IMR-90 (cell line): ENCODE measurements around the gene FAF2. TPM values are rescaled to one million over a fixed set of nuclear protein-coding genes. Genes with fewer than 3 reads are reported as not detected.

Source experiments
- ATAC-seq: fragments of 200-7000 bp; cut with Tn5 transposase; 2 replicates; pipeline ENCODE4 v1.9.1; 2020; ENCODE audit warnings: low read depth, mild to moderate bottlenecking, moderate library complexity
- BruUV-seq: library from RNA; stranded (reverse); fragments of 400-500 nt; replicated peaks from 2 replicates; lab custom pipeline; 2021; lab: Mats Ljungman, UMichigan
- CTCF ChIA-PET: fragments of 300-600 bp; formaldehyde crosslinking; extraction: SDS; loops from one replicate; lab custom pipeline; 2021; ENCODE audit warnings: antibody characterized with exemption; lab: Yijun Ruan, JAX
- POLR2A ChIA-PET: fragments of 300-600 bp; sonication (Branson Sonifier 250); formaldehyde crosslinking; loops from one replicate; lab custom pipeline; 2022; ENCODE audit warnings: antibody characterized with exemption; ENCODE audit not compliant: unreplicated experiment; lab: Charles Lee
- DNase-seq: peaks from one replicate; pipeline ENCODE4 v3.0.0; 2013
- H2AFZ ChIP-seq: replicated peaks from 2 replicates; pipeline ENCODE3; 2013; ENCODE audit warnings: low read length, mild to moderate bottlenecking; ENCODE audit not compliant: poor library complexity
- H2AK5ac ChIP-seq: 2 replicates; pipeline ENCODE4 v1.6.1; 2013; ENCODE audit warnings: low read depth, low read length, inconsistent platforms
- H2AK9ac ChIP-seq: replicated peaks from 2 replicates; pipeline ENCODE3; 2013; ENCODE audit warnings: mild to moderate bottlenecking, low read depth, low read length, moderate library complexity; ENCODE audit not compliant: poor library complexity
- H2BK120ac ChIP-seq: 2 replicates; pipeline ENCODE4 v1.6.1; 2013; ENCODE audit warnings: low read depth, low read length, inconsistent platforms
- H2BK15ac ChIP-seq: 3 replicates; pipeline ENCODE4 v1.6.1; 2013; ENCODE audit warnings: low read depth, low read length, inconsistent platforms
- H2BK20ac ChIP-seq: 2 replicates; pipeline ENCODE4 v1.6.1; 2013; ENCODE audit warnings: low read depth, mild to moderate bottlenecking, inconsistent platforms, low read length, moderate library complexity
- H2BK5ac ChIP-seq: 2 replicates; pipeline ENCODE4 v1.6.1; 2013; ENCODE audit warnings: mild to moderate bottlenecking, low read depth, low read length, inconsistent platforms; ENCODE audit not compliant: poor library complexity, severe bottlenecking
- H3K14ac ChIP-seq: replicated peaks from 2 replicates; pipeline ENCODE4 v1.6.1; 2013; ENCODE audit warnings: low read depth, low read length, inconsistent platforms
- H3K18ac ChIP-seq: 2 replicates; pipeline ENCODE4 v1.6.1; 2013; ENCODE audit warnings: low read depth, low read length, control low read depth
- H3K23ac ChIP-seq: 2 replicates; pipeline ENCODE4 v1.6.1; 2013; ENCODE audit warnings: low read depth, low read length, inconsistent platforms
- H3K27ac ChIP-seq: 2 replicates; pipeline ENCODE4 v1.5.1; 2013; ENCODE audit warnings: mild to moderate bottlenecking, control low read depth, low read length; ENCODE audit not compliant: insufficient read depth
- H3K27me3 ChIP-seq: 2 replicates; pipeline ENCODE4 v1.6.1; 2013; ENCODE audit warnings: low read length; ENCODE audit not compliant: control insufficient read depth, insufficient read depth
- H3K36me3 ChIP-seq: 2 replicates; pipeline ENCODE4 v1.6.1; 2013; ENCODE audit warnings: low read length, mixed read lengths; ENCODE audit not compliant: control insufficient read depth, insufficient read depth
- H3K4ac ChIP-seq: 2 replicates; pipeline ENCODE4 v1.6.1; 2013; ENCODE audit warnings: low read depth, low read length, inconsistent platforms
- H3K4me1 ChIP-seq: 2 replicates; pipeline ENCODE4 v1.6.1; 2013; ENCODE audit warnings: low read length, mixed read lengths; ENCODE audit not compliant: control insufficient read depth, insufficient read depth
- H3K4me2 ChIP-seq: 2 replicates; pipeline ENCODE4 v1.6.1; 2013; ENCODE audit warnings: low read depth, mild to moderate bottlenecking, control low read depth, low read length, moderate library complexity
- H3K4me3 ChIP-seq: 2 replicates; pipeline ENCODE4 v1.5.1; 2013; ENCODE audit warnings: low read depth, mild to moderate bottlenecking, control low read depth, low read length, moderate library complexity; ENCODE audit not compliant: insufficient read depth
- H3K56ac ChIP-seq: 2 replicates; pipeline ENCODE4 v1.6.1; 2013; ENCODE audit warnings: low read length, inconsistent platforms; ENCODE audit not compliant: insufficient read depth; ENCODE audit errors: extremely low read depth
- H3K79me1 ChIP-seq, 2 experiments: 2 replicates each; pipeline ENCODE4 v1.6.1; 2013; ENCODE audit warnings: low read length in 2 of 2, inconsistent platforms in 1 of 2, low read depth in 1 of 2
- H3K9ac ChIP-seq: 2 replicates; pipeline ENCODE4 v1.6.1; 2013; ENCODE audit warnings: low read depth, low read length, control low read depth
- H3K9me1 ChIP-seq: 2 replicates; pipeline ENCODE4 v1.6.1; 2013; ENCODE audit warnings: low read length, inconsistent platforms; ENCODE audit not compliant: insufficient read depth
- H3K9me3 ChIP-seq: 2 replicates; pipeline ENCODE4 v1.6.1; 2013; ENCODE audit warnings: low read length; ENCODE audit not compliant: control insufficient read depth, insufficient read depth
- H4K20me1 ChIP-seq: 2 replicates; pipeline ENCODE4 v1.6.1; 2013; ENCODE audit warnings: low read length, inconsistent platforms; ENCODE audit not compliant: insufficient read depth
- H4K5ac ChIP-seq: 2 replicates; pipeline ENCODE4 v1.6.1; 2013; ENCODE audit warnings: mild to moderate bottlenecking, low read depth, low read length, control low read depth
- H4K8ac ChIP-seq, 2 experiments: 2 replicates each; pipeline ENCODE4 v1.6.1; 2013; ENCODE audit warnings: low read depth in 2 of 2, low read length in 2 of 2, control low read depth in 1 of 2, inconsistent platforms in 1 of 2
- H4K91ac ChIP-seq: 2 replicates; pipeline ENCODE4 v1.6.1; 2013; ENCODE audit warnings: low read depth, low read length, inconsistent platforms; ENCODE audit not compliant: insufficient read depth
- BHLHE40 ChIP-seq: fragments of 150-350 bp; IDR thresholded peaks from 2 replicates; pipeline ENCODE4 v1.6.1; 2016; ENCODE audit warnings: mild to moderate bottlenecking, low read depth, low read length
- CEBPB ChIP-seq: IDR thresholded peaks from 2 replicates; pipeline ENCODE4 v1.6.1; 2012; ENCODE audit warnings: low read depth, low read length, improper control_type of control experiment
- CHD1 ChIP-seq: IDR thresholded peaks from 2 replicates; pipeline ENCODE4 v1.6.1; 2012; ENCODE audit warnings: low read depth, low read length, improper control_type of control experiment
- FOS ChIP-seq: fragments of 150-350 bp; IDR thresholded peaks from 2 replicates; pipeline ENCODE4 v1.6.1; 2016; ENCODE audit warnings: low read depth, low read length
- MAFK ChIP-seq: IDR thresholded peaks from 2 replicates; pipeline ENCODE4 v1.6.1; 2012; ENCODE audit warnings: low read depth, low read length, improper control_type of control experiment
- MAZ ChIP-seq: IDR thresholded peaks from 2 replicates; pipeline ENCODE4 v1.6.1; 2012; ENCODE audit warnings: low read depth, mild to moderate bottlenecking, low read length, improper control_type of control experiment, moderate library complexity, borderline replicate concordance
- MXI1 ChIP-seq: IDR thresholded peaks from 2 replicates; pipeline ENCODE4 v1.6.1; 2012; ENCODE audit warnings: low read depth, mild to moderate bottlenecking, low read length, moderate library complexity, borderline replicate concordance
- NFE2L2 ChIP-seq: fragments of 150-350 bp; IDR thresholded peaks from 2 replicates; pipeline ENCODE4 v1.6.1; 2016; ENCODE audit warnings: low read depth, mild to moderate bottlenecking, low read length
- POLR2A ChIP-seq: IDR thresholded peaks from 2 replicates; pipeline ENCODE4 v1.6.1; 2012; ENCODE audit warnings: mild to moderate bottlenecking, low read depth, low read length
- RAD21 ChIP-seq: IDR thresholded peaks from 2 replicates; pipeline ENCODE4 v1.6.1; 2012; ENCODE audit warnings: low read length, improper control_type of control experiment
- RCOR1 ChIP-seq: IDR thresholded peaks from 2 replicates; pipeline ENCODE4 v1.6.1; 2012; ENCODE audit warnings: mild to moderate bottlenecking, low read length, improper control_type of control experiment; ENCODE audit not compliant: insufficient replicate concordance
- RFX5 ChIP-seq: IDR thresholded peaks from 2 replicates; pipeline ENCODE4 v1.8.0; 2012; ENCODE audit warnings: low read depth, mild to moderate bottlenecking, low read length, moderate library complexity
- SMC3 ChIP-seq: fragments of 150-350 bp; IDR thresholded peaks from 2 replicates; pipeline ENCODE4 v1.6.1; 2016; ENCODE audit warnings: low read depth, mild to moderate bottlenecking, antibody characterized with exemption, low read length, moderate library complexity
- WGBS, 2 experiments: methylation state at CpG; one replicate each; pipeline versions ENCODE4 v1.1.5 to v1.1.7; 2013; ENCODE audit warnings: missing lambda C conversion rate in 2 of 2; ENCODE audit not compliant: insufficient read length in 1 of 2; ENCODE audit errors: extremely low coverage in 2 of 2; 5-methylcytosine and 5-hydroxymethylcytosine counted together
- dilution Hi-C: fragments of 300-500 bp; cut with HindIII; formaldehyde crosslinking; loops from one replicate; pipeline ENCODE4 v1.14.3; 2018; ENCODE audit warnings: low sequenced_read_pairs; ENCODE audit not compliant: unreplicated experiment
- in situ Hi-C: fragments of 300-500 bp; cut with MboI; formaldehyde crosslinking; loops from 3 replicates; pipeline ENCODE4 v1.14.3; 2019; ENCODE audit warnings: low sequenced_read_pairs, inconsistent platforms, mixed read lengths
- intact Hi-C: fragments of 100-400 bp; cut with micrococcal nuclease; formaldehyde crosslinking; loops from 2 replicates; pipeline ENCODE4 v1.10.0; 2022
- polyA plus RNA-seq, 3 experiments: library from polyadenylated mRNA; depleted of rRNA; stranded (reverse); fragments of >200 nt; gene quantifications; 2 replicates each; pipeline ENCODE4 v1.2.3, GENCODE V29; 2012; ENCODE audit warnings: low replicate concordance in 1 of 3
- total RNA-seq: library from RNA; depleted of rRNA; stranded (reverse); fragments of >200 nt; gene quantifications from 2 replicates; pipeline ENCODE4 v1.2.3, GENCODE V29; 2012
- TF ChIP-seq, protein P1 (sequence below): fragments of 150-350 bp; IDR thresholded peaks from 2 replicates; pipeline ENCODE4 v1.6.1; 2016; ENCODE audit warnings: low read depth, mild to moderate bottlenecking, low read length, moderate library complexity, borderline replicate concordance
- TF ChIP-seq, protein P2 (sequence below): conservative IDR thresholded peaks from 2 replicates; pipeline ENCODE4 v1.5.1; 2012; ENCODE audit warnings: mild to moderate bottlenecking, low read depth, low read length, improper control_type of control experiment
- TF ChIP-seq, protein P3 (sequence below): fragments of 150-350 bp; IDR thresholded peaks from 2 replicates; pipeline ENCODE4 v1.6.1; 2017; ENCODE audit warnings: mild to moderate bottlenecking, antibody characterized with exemption, low read length, low read depth

Gene FAF2
- total and polyA plus RNA-seq, 2 of the 4 experiments (the other 2 are of a cell fraction): 32.9 to 47.0 TPM

DNA sequence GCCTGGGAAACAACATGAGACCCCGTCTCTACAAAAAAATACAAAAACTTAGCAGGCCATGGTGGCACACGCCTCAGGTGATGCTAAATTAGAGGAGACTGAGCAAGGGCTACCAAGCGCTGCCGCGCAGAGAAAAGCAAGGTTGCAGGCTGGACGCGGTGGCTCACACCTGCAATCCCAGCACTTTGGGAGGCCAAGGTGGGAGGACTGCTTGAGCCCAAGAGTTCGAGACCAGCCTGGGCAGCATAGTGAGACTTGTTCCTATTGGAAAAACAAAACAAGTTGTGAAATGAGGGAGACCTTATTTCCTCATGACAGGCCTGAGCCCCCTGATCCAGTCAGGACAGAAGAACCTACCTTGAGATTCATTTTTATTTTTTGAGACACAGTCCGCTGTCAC, 77.5 kb downstream of the FAF2 start:
- BruUV-seq: no TSS peak
- CTCF ChIA-PET: no interaction called here
- H4K5ac ChIP-seq: no peak overlapping the region
- no peak overlapping the region for H2AK9ac ChIP-seq
- H2AK5ac ChIP-seq: no peak overlapping the region
- no peaks in the 10 kb centered on the region for H3K9me3 ChIP-seq
- peaks cover 33% of the 10 kb centered on the region for H3K36me3 ChIP-seq
- in situ Hi-C loops (no loop called here), dilution Hi-C loops (no loop called here), intact Hi-C loops (no loop called here)
- H3K4me2 ChIP-seq: no peak overlapping the region
- H2BK15ac ChIP-seq: no peak overlapping the region
- no peaks in the 10 kb centered on the region for H3K9me1 ChIP-seq
- DNase-seq (no peak), ATAC-seq (no peak)
- POLR2A ChIA-PET: no interaction called here
- H2BK20ac ChIP-seq: no peak overlapping the region
- no peak overlapping the region for H3K23ac ChIP-seq
- no peak overlapping the region for H2BK120ac ChIP-seq
- H3K4me3 ChIP-seq: no peak overlapping the region
- H3K56ac ChIP-seq: no peak overlapping the region
- H2AFZ ChIP-seq: no peak overlapping the region
- no peak overlapping the region for H3K4ac ChIP-seq
- H3K9ac ChIP-seq: no peak overlapping the region
- H4K8ac ChIP-seq: no peak overlapping the region
- no peaks in the 10 kb centered on the region for H3K79me1 ChIP-seq
- no peak overlapping the region for H3K14ac ChIP-seq
- no peaks in the 10 kb centered on the region for H4K20me1 ChIP-seq
- no peak overlapping the region for H3K18ac ChIP-seq
- no peak for TF ChIP-seq NFE2L2
- TF ChIP-seq, protein P1, sequence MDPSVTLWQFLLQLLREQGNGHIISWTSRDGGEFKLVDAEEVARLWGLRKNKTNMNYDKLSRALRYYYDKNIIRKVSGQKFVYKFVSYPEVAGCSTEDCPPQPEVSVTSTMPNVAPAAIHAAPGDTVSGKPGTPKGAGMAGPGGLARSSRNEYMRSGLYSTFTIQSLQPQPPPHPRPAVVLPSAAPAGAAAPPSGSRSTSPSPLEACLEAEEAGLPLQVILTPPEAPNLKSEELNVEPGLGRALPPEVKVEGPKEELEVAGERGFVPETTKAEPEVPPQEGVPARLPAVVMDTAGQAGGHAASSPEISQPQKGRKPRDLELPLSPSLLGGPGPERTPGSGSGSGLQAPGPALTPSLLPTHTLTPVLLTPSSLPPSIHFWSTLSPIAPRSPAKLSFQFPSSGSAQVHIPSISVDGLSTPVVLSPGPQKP: no peak
- TF ChIP-seq POLR2A: no peak
- TF ChIP-seq FOS: no peak
- no peak for TF ChIP-seq MAFK
- TF ChIP-seq, protein P2, sequence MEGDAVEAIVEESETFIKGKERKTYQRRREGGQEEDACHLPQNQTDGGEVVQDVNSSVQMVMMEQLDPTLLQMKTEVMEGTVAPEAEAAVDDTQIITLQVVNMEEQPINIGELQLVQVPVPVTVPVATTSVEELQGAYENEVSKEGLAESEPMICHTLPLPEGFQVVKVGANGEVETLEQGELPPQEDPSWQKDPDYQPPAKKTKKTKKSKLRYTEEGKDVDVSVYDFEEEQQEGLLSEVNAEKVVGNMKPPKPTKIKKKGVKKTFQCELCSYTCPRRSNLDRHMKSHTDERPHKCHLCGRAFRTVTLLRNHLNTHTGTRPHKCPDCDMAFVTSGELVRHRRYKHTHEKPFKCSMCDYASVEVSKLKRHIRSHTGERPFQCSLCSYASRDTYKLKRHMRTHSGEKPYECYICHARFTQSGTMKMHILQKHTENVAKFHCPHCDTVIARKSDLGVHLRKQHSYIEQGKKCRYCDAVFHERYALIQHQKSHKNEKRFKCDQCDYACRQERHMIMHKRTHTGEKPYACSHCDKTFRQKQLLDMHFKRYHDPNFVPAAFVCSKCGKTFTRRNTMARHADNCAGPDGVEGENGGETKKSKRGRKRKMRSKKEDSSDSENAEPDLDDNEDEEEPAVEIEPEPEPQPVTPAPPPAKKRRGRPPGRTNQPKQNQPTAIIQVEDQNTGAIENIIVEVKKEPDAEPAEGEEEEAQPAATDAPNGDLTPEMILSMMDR: no peak
- TF ChIP-seq BHLHE40: no peak
- no peak for TF ChIP-seq RFX5
- no peak for TF ChIP-seq CEBPB
- no peak for TF ChIP-seq RCOR1
- TF ChIP-seq CHD1: no peak
- TF ChIP-seq, protein P3, sequence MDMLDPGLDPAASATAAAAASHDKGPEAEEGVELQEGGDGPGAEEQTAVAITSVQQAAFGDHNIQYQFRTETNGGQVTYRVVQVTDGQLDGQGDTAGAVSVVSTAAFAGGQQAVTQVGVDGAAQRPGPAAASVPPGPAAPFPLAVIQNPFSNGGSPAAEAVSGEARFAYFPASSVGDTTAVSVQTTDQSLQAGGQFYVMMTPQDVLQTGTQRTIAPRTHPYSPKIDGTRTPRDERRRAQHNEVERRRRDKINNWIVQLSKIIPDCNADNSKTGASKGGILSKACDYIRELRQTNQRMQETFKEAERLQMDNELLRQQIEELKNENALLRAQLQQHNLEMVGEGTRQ: no peak
- no peak for TF ChIP-seq MAZ
- TF ChIP-seq RAD21: no peak
- no peak for TF ChIP-seq MXI1
- no peak for TF ChIP-seq SMC3
- H4K91ac ChIP-seq: no peak overlapping the region
- H2BK5ac ChIP-seq: no peak overlapping the region
- H3K4me1 ChIP-seq: no peaks in the 10 kb centered on the region
- no peak overlapping the region for H3K27ac ChIP-seq
- WGBS, 2 experiments: 100% methylated on average over 3 of the region's 9 CpGs; no CpG with 5 or more reads in 1 of the 2 experiments
- H3K27me3 ChIP-seq: no peaks in the 10 kb centered on the region
